SIG-M5 treated with dmso at 0.1 percent for 504 hours (cell line): ENCODE results near the gene FOSL1.
"Not testable (repeated sequence)": the region's sequence is repeated elsewhere in the genome, so short reads cannot be mapped to it uniquely, and the experiment has no call there.

Source experiments
- DNase-seq: peaks from one replicate; lab custom pipeline; 2025; ENCODE audit not compliant: unreplicated experiment; lab: John Stamatoyannopoulos, UW

FOSL1 gene

DNA sequence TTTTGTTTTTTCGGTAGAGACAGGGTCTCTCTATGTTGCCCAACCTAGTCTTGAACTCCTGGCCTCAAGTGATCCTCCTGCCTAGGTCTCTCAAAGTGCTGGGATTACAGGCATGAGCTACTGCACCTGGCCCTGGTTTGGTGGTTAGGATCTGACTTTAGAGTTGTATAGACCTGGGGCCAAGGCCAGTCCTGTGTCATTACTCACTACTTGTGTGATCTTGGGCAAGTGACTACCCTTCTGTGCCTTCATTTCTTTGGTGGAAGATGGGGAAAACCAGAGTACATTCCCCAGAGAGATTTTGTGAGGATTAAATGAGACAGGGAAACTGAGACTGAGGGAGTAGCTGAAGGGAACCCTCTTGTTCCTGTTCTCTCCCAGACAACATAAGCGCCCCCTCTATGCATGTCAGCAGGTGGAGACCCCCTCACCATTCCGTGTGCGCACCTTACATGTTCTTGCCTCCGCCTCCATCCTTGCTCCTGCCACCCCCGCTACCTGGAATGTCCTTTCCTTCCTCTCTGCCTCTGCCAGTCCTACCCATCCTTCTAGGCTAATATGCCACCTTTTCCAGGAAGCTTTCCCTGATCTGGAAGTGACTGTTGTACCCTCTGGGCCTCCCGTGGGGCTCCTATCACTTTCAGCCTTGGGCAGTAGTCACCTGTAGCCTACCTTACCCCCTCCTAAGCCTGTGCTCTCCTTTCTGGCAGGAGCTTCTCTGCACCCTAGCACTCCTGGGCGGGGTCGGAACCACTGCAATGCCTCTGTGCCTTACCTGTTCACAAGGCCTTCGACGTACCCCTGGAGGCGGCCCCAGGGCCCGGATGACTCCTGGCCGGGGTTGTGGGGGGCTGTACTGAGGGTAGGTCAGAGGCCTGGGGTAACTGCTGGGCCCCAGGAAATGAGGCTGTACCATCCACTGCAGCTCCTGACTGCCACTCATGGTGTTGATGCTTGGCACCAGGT is 3.9 kb downstream of the FOSL1 start:
- no peak for DNase-seq

DNA sequence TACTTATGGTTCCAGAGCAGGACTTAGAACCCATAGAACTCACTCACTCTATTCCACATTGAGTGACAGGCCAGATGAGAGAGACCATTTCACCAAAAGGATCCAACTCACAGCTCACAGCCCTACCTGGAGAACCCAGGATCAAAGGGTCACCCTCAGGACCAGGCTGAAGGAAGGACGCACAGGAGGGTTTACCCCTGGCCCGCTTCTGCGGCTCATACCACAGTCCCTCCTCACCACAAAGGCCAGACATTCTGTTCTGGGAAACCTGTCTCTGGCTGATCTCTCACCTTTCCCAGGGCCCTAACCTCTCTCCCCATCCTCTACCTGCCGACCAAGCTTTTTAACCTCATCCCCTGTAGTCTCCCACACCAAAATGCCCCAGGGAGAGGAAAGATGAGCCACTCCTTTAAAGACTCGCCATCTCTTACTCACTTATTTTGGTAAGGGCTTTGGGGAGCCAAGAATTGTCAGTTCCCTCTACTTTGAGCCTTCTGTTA is 4.7 kb downstream of the FOSL1 start:
- DNase-seq: no peak

DNA sequence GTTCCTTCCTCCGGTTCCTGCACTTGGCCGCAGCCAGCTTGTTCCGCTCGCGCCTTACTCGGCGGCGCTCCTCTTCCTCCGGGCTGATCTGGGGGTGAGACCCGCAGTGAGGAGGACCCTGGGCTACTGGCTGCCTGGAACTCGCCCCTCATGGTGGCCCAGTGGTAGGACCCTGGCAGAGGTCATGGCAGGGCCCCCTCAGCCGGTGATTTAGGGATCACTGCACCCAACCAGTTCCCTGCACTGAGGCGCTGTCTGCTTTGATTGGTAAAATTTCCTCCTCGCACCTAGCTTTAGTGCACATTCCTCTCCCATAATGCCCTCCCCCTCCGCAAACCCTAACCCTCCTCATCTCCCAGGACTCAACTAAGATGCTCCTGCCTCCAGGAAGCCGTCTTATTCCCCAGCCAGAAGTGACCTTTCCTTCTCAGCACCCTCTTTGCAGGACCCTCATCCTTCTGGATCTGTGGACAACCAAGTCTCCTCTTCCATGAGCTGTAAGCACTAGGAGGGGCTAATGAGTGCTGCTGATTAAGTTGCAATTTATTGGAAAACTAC is 6.1 kb downstream of the FOSL1 start:
- DNase-seq: no peak

DNA sequence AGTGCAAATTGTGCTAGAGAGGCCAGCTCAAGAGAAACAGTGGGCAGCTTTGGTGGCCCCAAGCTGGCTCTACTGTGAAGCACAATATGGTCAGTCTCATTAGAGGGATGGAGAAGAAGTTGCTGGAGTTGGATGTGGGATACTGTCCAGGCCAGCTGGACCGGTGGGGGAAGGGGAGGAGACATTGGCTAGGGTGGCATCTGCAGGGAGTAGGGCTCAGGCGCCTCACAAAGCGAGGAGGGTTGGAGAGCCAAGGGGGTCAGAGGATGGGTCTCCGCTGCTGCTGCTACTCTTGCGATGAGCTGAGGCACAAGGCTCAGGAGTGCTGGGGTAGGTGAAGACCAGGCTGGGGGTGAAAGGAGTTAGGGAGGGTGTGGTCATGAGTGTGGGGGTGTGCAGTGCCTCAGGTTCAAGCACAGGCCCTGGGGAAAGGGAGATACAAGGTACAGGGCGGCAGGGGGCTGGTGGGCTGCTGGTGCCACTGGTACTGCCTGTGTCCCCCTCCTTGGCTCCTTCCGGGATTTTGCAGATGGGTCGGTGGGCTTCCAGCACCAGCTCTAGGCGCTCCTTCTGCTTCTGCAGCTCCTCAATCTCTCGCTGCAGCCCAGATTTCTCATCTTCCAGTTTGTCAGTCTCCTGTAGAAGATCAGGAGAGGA is 7.4 kb downstream of the FOSL1 start:
- DNase-seq: no peak

DNA sequence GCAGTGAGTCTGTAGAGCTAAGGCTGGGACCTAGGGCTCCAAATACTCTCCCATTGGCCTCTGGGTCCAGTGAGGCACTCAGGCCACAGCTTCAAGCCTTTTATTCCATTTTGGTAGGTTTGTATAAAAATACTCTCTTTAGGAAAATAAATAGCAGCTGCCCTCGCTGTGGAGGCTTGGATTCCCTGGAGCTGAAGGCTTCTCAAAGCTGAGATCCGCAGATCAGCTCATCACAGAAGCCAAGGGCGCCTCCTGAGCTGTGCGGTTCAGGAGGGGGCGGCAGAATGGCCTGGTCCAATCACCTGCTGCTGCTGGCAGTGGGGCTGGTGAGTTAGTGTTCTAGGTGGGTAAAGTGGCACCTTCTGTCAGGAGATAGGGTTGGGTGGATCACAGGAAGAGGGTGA is 8.0 kb downstream of the FOSL1 start:
- not testable (repeated sequence) for DNase-seq

DNA sequence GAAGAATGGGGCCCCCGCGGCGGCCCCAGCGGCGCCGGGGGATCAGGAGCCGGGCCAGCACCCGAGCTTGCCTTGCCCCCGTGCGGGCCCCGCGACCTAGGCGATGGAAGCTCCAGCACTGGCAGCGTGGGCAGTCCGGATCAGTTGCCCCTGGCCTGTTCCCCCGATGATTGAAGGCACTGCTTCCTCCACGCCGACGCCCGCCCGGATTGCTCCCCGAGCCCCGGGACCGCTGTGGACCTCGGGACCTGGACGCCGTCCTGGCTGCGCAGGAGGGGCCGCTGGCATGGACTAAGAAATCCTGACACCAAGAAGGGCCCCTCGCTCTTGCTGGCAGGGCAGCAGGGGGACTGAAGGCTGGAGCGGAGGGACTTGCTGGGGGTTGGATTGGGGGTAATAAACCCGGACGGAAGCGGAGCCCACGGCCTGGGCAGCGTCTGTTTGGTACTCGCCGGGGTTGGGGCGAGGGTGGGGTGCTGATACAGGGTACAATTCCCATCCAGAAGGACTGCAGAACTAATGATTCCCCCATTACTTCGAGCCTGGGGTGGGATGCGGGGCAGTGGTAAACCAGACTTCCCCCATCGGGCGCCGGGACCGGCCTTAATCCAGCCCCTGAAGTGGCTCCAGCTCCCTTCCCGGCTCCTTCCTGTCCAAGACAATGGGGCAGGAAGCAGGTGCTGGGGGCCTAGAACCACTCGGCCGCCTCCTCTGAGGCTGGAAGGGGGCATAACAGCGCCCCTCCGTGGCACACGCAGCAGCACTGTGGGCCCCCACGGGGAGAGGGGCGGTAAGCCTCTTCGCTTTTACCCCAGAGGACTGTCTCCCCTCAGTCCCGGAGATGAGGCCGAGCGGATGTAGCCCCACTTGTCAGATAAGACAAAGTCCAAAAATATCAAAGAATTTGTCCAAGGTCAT is 8.7 kb downstream of the FOSL1 start:
- DNase-seq: peak; percentile 45

DNA sequence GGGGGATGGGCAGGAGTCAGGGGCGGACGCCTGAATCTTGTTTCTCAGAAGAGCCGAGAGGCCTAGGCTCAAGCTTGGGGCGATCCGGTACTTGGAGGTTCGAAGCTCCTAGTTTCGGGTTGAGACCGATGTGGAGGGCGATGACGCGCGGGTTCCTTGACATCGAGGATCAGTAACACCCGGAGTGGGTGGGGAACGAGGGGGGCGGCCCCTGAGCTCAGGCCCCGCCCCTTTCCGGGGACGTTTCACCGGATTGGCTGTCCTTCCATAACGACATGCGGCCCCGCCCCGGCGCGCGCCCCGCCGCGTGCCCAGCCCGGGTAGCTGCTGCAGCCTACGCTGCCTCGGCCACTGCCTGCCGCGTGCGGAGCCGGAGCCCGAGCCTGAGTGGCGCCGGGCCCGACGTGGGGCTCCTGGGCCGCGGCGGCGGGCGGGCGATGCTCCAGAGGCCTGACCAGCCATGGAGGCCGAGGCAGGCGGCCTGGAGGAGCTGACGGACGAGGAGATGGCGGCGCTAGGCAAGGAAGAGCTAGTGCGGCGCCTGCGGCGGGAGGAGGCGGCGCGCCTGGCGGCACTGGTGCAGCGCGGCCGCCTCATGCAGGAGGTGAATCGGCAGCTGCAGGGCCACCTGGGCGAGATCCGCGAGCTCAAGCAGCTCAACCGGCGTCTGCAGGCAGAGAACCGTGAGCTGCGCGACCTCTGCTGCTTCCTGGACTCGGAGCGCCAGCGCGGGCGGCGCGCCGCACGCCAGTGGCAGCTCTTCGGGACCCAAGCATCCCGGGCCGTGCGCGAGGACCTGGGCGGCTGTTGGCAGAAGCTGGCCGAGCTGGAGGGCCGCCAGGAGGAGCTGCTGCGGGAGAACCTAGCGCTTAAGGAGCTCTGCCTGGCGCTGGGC is 9.6 kb downstream of the FOSL1 start, which contains the start of gene CCDC85B:
TSS of gene CCDC85B (plus strand) at position 350 of the 895 bp plus-strand sequence. CDS start at position 461, 111 bp downstream.
- DNase-seq: peak; percentile 92

DNA sequence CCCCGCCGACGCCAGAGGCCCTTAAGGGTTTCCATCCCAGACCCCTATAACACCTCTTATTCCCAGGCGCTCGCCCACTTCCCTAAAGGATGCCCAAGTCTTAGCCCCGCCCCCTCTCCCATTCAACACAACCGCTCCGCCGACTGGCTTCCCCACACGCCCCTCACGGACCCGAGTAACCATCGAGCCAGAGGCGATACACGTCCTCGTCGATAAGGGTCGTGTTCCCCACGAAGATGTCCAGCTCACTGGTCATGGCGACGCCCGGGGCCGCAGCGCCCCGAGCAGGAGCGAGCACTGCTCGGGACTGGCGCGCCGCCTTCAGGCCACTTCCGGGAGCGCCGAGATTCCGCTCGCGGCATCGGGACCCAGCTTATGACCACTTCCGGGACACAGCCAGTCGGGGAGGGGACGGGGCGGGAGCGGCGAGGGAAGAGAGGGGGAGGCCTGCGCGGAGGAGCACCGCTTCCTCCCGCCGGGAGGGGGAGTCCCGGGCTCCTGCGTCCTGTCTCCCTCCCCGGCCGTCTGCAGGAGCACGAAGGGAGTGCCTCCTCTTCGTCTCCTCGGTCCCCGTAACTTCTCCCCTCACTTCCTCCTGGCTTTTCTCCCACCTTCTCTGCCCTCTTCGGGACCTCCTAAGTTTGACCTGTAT is 11.9 kb downstream of the FOSL1 start, which contains the start of gene FIBP:
TSS of gene FIBP (minus strand) at position 309 of the 652 bp plus-strand sequence. CDS start at position 256, 53 bp downstream.
- peak; percentile 94 for DNase-seq

DNA sequence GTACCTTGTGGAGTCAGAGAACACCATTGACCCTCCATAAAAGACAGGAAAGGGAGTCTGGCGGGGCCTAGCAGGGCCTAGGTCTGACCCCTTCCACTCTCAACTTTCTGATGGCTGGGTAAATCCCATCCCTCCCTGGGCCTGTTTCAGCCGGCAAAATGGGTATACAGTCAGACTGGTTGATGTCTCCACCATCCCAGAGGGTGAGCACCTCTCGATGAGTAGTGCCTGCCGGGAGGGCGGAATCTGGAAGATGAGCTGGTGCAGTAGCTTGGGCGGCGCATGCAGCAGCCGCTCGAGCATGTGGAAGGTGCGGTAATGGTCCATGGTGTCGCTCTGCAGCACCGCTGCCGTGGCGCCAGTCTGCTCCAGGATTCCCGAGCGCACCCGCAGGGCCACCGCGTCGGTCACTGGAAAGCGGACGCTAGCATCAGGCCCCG is 12.4 kb downstream of the FOSL1 start:
- peak; percentile 55 for DNase-seq

DNA sequence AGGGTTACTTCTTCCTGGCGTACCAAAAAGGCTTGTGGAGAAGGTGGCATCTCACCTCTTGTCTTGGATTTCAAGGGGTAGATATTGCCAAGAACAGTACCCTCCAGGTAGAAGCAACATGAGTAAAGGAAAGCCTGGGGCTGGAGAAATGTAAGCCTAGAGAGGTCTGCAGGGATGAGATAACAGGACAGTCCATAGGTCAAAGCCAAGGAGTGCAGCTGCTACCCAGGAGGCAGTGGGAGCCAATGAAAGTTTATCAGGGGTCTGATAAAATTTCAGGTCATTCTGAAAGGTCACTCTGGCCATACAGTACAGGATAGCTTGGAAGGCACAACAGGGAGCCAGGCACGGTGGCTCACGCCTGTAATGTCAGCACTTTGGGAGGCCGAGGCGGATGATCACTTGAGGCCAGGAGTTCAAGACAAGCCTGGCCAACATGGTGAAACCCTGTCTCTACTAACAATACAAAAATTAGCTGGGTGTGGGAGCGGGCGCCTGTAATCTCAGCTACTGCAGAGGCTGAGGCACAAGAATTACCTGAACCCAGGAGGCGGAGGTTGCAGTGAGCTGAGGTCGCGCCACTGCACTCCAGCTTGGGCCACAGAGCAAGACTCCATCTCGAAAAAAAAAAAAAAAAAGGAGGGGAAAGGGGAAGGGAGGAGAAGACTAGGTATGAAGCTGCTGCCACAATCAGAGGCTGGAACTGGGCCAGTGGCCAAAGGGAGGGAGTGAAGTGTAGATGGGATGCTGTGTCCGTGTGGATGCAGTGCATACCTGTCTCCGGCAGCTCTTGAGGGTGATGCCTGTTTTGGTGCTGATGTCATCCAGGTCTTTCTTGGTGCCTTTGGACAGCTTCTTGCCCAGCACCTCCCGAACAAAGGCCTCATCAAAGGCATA is 13.1 kb downstream of the FOSL1 start:
- no peak for DNase-seq

DNA sequence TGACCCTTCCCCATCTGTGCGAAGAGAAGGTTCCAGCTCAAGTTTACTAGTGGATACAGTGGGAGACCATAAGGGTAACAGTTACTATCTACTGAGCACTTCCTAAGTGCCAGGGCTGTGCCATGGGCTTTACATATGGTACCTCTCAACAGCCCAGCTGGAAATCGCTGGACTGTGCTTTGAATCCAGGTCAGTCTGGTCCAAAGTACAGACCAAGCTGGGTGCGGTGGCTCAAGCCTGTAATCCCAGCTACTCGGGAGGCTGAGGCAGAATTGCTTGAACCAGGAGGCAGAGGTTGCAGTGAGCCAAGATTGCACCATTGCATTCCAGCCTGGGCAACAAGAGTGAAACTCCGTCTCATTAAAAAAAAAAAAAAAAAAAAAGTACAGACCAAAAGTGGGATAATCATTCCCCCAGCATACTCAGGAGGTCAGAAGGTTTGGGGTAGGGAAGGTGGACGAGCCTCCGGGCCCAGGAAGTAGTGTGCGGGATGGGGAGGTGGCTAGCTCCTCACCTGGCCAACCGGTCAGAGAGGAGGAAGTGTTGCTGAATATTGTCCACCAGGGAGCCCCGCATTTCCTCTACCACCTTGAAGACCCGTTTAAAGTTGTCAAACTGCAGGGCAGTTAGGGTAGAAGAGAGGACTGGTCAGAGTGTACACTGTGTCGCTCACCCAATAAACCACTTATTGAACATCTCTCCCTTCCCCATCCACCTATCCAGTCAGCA is 14.2 kb downstream of the FOSL1 start:
- no peak for DNase-seq

DNA sequence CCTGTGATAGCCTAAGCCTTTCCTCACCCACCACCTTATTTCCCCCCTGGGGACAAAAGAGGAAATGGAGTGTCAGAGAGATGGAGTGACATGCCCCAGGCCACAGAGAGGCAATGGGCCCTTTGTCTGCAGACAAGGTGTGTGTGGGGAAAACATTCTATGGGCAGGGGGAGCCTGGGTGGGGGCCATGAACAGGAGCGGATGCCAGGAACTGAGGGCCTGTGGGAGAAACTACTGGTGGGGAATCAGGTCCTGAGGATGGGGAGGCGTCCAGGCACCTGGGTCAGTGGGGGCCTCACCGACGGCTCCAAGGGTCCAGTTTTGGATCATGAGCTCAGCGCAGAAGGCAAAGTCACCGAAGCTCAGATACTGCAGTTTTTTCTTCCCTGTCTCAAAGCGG is 15.0 kb downstream of the FOSL1 start:
- no peak for DNase-seq

DNA sequence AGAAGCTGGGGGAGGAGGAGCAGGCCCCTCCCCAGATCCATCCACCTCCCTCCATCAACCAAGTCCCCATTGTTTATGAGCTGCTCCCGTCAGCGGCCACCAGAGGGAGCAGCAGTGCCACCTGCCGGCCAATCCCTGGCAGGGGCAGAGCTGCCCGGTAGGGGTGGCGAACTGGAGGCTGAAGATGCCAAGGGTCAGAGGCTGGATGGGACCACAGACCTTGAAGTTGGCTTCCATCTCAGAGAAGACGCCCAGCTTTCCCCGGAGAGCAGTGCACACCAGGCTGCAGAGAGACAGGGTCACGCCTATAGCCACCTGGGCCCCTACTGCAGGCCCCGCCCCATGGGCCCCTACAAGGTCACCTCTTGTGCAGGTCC is 15.5 kb downstream of the FOSL1 start:
- DNase-seq: peak; percentile 67

DNA sequence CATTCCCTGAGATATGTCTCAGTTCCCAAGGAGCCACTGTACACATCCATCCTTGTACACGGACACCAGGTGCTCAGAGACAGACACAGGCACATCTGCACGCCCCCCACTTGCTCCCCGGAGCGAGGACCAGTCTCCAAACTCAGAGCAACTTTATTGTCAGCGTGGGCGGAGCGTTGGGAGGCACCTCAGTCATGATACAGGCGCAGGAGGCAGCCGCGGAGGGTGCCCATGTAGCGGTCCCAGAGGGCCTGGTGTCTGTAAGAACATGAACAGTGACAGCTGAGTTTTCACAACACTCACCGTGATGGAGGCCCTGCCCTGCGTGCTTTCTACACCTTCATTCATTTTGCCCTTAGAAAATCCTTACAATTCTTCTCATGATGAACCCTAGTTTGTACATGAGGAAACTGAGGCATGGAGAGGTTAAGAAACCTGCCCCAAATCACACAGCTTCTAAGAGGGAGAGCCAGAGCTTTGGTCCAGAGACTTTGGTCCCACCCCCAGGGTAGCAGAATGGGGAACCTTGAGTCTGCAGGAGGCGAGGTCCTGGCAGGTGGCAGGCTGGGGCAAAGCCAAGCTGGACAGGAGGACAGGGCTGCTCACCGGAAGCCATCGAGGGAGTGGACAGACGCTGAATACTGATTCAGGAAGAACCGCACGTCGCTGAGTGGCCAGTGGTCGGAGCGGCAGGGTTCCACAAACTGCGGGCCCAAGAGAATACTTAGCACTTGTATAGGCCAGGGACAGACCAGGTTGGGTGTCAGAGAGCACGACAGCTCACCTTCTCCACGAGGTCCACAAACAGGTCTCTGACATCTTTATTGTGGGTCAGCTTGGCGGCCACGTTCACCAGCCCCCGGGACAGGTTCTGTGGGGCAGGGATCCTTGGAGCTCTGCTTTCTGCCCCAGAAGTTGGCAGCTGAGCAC is 16.1 kb downstream of the FOSL1 start:
- no peak for DNase-seq

DNA sequence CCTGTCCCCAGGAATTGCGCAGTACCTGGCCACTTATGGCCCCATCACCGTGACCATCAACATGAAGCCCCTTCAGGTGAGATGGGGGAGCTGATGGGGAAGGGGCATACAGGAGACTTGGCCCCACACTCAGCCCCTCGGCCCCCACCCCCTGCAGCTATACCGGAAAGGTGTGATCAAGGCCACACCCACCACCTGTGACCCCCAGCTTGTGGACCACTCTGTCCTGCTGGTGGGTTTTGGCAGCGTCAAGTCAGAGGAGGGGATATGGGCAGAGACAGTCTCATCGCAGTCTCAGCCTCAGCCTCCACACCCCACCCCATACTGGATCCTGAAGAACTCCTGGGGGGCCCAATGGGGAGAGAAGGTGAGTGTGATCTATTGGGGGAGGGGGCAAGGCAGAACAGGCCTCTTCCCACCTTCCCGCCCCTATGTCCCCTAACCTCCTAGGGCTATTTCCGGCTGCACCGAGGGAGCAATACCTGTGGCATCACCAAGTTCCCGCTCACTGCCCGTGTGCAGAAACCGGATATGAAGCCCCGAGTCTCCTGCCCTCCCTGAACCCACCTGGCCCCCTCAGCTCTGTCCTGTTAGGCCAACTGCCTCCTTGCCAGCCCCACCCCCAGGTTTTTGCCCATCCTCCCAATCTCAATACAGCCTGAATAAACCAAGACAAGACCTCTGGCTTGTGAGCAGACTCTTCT is 17.0 kb downstream of the FOSL1 start:
- no peak for DNase-seq
